HG03097 (cell line): ENCODE data around the gene SESTD1.
"Not testable (repeated sequence)": the region's sequence is repeated elsewhere in the genome, so short reads cannot be mapped to it uniquely, and the experiment has no call there.

ENCODE experiments used
- ATAC-seq: cut with Tn5 transposase; IDR thresholded peaks from one replicate; pipeline ENCODE4 v1.9.1; 2021; ENCODE audit not compliant: unreplicated experiment, low FRiP score

Gene SESTD1

GRCh38 chr2:179268277-179268925 lies 3.8 kb upstream of the SESTD1 start:
- no peak for ATAC-seq

GRCh38 chr2:179266271-179266670 lies 1.6 kb upstream of the SESTD1 start:
- ATAC-seq: no peak

DNA sequence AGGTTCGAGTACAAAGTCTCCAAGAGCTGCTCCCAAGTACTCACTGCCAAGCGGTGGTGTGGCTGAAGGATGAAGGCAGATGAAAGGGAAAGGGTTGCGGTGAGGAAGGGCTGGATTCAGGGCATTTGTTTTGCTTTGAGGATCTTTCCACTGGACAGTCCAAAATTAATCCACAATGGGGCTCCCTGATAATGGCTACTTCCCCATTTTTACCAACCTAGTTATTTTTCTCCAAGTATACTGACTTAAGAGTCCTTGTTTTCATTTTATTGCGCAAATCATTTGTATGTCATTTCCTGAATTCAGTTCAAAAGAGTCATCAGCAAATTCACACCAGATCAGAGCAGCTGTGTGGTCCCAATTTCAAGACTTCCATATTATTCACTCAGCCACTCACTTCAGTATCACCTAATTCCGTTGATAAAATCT lies 464 bp upstream of the SESTD1 start:
- ATAC-seq: no peak

DNA sequence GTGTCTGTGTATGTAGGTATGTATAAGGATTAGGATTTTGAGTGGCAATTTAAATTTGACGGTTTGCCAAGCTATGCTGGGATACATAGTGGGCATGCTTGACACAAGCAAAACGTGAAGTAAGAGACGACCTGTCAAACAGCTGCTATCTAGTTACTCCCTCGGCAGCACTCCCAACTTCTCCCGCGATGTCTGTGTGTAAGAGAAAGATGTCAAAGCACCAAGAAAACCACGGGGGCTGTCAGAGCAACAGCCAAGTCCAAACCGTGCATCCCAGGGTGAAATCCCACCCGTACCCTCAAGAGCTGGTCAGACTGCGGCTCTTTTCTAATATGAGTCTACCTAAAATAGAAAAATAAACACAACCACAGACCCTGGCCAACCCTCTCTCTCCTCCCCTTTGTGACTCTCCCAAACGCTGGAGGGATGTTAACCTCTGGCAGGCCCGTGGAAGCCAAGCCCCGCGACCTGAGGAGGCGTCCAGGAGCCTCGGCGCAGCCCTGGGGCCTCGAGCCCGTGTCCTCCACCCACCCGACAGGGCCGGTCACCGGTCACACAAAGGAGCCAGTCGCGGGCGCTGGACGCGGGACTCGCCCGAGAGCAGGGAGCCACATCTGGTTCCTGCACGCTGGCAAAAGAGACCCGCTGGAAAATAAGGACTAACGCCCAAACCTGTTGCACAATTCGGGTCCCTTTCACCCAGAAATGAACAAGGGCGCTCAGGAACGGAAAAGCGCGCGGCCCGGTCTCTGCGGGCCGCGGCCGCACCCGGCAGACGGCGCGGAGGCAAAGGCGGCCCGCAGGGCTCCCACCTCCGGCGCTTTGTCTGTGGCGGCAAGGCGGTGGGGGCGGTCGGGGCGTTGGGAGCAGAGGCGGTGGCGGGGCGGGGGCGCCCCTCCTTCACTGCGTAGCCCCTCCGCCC lies 925 bp downstream of the SESTD1 start:
- peak; percentile 29 for ATAC-seq

DNA sequence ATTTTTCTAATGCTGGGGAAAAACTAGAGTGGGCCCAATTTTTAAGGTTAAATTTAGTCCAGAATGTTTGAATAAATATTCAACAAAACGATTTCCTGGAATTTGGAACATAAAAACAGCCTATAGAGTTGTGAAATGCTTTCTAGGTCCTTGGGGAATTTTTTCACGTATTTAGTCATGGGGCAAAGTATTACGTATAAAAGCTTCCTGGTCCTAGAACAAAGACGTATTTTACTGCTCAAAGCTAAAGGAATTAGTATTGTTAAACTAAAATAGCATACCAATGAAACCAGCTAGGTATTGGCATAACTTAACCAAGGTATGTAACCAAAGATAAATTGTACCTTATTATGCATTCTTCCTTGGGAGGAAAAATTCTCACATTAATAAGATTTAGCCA lies 1.6 kb downstream of the SESTD1 start:
- no peak for ATAC-seq

DNA sequence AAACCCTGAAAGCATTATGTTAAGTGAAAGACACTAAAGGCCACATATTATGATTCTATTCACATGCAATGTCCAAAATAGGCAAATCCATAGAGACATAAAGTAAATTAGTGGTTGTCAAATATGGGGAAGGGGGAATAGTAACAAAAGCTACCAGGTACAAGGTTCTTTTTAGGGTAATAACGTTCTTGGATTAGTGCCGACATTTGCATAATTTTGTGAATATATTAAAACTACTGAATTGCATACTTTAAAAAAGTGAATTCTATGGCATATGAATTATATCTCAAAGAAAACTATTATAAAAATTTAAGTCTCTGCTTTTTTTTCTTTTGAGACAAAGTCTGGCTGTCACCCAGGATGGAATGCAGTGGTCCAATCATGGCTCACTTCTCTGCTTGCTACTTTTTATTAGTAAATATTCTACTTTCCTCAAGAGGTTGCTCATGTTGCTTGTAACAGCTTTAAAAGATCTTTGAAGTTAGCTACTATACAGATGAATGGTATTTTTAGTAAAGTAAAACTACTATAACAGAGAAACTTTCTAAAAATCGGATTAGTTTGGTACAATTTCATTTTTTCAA lies 2.5 kb downstream of the SESTD1 start:
- ATAC-seq: no peak

DNA sequence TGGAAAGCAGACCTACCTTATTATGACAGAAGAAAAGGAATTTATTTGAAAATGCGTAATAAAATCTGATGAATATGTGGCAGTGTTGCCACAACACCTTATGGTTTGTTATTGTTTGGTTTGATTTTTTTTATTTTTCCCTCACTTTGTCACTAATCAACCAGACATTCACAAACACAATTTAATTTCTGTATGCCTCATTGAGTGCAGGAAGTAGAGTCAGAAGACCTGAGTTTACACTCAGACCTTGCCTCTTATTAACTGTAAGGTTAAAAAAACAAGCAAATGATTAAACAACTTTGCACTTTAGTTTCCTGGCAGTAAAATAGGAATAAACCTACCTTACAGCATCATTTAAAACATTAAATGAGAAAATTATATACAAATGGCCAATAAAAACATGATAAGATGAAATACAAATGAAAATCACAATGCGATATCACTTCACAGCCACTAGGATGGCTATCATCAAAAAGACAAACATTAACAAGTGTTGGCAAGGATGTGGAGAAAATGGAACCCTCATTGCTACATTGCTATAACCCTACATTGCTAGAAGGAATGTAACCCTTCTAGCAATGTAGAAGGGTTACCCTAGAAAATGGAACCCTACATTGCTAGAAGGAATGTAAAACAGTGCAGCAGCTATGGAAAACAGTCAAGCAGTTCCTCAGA lies 3.3 kb downstream of the SESTD1 start:
- ATAC-seq: no peak

DNA sequence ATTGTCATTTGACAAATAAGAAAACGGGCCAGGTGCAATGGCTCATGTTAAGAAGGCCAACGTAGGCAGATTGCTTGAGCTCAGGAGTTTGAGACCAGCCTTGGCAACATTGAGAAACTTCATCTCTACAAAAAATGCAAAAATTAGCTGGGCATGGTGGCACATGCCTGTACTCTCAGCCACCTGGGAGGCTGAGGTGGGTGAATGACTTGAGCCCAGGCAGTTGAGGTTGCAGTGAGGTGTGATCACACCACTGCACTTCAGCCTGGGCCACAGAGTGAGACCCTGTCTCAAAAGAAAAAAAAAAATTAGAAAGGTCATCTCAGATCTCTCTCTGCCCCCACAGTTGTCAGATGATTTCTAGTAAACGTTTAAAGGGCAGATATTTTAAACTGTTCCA lies 4.4 kb downstream of the SESTD1 start:
- no peak for ATAC-seq

DNA sequence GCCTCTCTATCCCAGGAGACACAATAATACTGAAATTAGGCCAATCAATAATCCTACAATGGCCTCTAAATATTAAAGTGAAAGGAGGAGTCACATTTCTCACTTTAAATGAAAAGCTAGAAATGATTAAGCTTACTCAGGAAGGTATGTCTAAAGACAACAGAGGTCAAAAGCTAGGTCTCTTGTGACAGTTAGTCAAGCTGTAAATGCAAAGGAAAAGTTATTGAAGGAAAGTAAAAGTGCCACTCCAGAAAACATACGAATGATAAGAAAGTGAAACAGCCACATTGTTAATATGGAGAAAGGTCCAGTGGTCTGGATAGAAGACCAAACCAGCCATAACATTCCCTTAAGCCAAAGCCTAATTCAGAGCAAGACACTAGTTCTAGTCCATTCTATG lies 9.5 kb downstream of the SESTD1 start:
- no peak for ATAC-seq

GRCh38 chr2:179253226-179253625 lies 11.4 kb downstream of the SESTD1 start:
- peak; percentile 44 for ATAC-seq

DNA sequence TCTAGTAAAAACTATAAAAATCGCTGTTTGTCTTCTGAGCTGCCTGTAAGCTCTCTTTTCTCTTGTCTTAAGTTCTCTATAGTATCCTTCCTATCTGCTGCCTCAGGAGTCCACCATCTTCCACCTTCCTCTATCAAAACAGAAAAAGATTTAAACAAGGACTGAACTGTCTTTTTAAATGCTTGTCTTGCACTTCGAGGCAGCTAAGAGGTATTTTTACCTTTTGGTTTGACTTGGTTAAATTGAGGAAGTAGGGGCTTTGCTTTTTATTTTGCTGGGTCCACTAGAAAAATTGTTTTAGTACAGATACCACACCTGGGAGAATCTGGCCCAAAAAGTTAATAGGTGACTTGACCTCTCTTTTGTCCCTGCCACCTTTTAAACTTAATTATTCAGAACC lies 12.2 kb downstream of the SESTD1 start:
- ATAC-seq: no peak

- no peak for ATAC-seq
Measured at GRCh38 chr2:179251870-179252269, 12.8 kb downstream of the SESTD1 start.

DNA sequence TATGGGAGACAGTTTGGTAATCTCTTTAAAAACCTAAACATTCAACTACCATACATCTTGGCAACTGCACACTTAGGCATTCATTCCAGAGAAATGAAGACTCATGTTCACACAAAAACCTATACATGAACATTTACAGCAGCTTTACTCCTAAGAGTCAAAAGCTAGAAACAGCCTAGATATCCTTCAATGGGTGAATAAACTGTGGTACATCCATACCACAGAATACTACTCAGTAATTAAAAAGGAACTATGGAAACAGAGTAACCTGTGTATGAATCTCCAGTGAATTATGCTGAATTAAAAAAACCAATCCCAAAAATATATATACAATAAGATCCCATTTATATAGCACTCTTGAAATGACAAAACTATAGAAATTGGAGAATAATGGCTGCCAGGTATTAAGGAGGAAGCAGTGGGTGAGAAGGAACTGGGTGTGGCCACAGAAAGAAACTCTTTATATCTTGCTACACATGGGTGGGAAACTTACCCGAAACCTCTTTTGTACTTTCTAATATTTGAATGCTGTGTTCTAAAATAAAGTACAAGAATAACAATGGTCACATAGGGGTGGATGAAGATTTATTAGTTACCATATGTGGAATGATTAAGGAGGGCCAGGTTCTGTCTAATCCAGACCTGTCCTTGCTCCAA lies 13.7 kb downstream of the SESTD1 start:
- no peak for ATAC-seq

DNA sequence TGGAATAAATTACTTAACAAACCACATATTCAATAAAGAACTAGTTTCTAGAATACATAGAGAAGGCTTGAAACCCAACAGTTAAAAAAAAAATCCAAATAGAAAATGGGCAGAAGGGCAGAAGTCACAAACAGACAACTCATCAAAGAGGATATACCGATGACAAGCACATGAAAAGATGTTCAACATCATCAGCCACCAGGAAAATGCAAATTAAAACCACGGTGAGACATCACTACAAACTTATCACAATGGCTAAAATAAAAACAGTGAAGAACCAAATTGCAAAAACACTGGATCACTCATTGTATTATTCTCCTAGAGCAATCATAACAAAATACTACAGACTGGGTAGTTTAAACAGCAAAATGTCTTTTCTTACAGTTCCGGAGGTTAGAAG lies 14.5 kb downstream of the SESTD1 start:
- ATAC-seq: no peak

DNA sequence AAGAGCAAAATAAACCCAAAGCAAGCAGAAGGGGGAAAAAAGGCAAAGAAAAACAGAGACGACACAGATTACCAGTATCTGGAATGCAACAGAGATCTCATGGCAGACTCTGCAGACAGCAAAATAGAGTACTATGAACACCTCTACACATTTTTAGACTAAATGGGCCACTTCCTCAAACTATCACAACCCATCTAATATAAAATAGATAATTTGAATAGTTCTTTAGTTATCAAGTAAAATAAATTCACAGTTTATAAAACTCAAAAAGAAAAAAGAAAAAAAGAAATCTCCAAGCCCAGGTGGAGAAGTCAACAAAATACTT lies 16.6 kb downstream of the SESTD1 start:
- no peak for ATAC-seq

DNA sequence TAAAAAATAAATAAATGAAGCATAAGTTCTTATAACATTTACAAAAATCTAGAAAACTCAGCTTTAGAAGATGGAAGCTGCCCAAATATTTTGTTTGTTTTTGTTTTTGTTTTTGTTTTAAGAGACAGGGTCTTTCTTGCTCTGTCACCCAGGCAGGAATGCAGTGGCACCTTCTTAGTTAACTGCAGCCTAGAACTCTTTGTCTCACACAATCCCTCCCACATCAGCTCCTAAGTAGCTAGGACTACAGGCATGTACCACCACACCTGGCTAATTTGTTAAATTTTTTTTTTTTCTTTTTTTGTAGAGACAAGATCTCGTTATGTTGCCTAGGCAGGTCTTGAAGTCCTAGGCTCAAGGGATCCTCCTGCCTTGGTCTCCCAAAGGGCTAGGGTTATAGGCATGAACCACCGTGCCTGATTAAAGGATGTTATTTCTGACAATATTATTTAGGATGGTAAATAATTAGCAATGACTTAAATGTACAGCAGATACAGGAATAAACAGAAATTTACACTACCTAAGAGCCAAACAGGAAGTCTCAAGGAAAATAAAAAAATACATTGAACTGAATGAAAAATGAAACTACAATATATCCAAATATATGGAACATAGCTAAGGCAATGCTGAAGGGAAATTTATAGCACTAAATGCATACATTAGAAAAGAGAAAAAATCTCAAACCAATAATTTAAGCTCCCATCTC lies 17.2 kb downstream of the SESTD1 start:
- no peak for ATAC-seq

DNA sequence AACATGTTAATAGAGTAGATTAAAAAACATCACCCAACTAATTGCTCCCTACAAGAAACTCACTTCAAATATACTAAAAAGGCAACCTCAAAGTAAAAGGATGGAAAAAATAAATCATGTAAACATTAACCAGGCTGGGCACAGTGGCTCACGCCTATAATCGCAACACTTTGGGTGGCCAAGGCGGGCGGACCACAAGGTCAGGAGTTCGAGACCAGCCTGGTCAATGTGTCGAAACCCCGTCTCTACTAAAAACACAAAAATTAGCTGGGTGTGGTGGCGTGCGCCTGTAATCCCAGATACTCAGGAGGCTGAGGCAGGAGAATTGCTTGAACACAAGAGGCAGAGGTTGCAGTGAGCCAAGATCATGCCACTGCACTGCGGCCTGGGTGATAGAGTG lies 18.8 kb downstream of the SESTD1 start:
- ATAC-seq: not testable (repeated sequence)

GRCh38 chr2:179243046-179243445 lies 21.6 kb downstream of the SESTD1 start:
- no peak for ATAC-seq

GRCh38 chr2:179240481-179241451 lies 23.9 kb downstream of the SESTD1 start:
- no peak for ATAC-seq
